IPS-18c (cell line): ENCODE results near the gene CYB5RL.
"Not testable (repeated sequence)": the region's sequence is repeated elsewhere in the genome, so short reads cannot be mapped to it uniquely, and the experiment has no call there.

ENCODE experiments used
- H3K4me3 ChIP-seq: 2 replicates; pipeline ENCODE4 v1.7.0; 2013; ENCODE audit warnings: low read depth, mild to moderate bottlenecking, low read length, moderate library complexity; ENCODE audit not compliant: insufficient read depth
- H3K9me3 ChIP-seq: one replicate; pipeline ENCODE4 v1.6.1; 2013; ENCODE audit warnings: mild to moderate bottlenecking, low read length, moderate library complexity; ENCODE audit not compliant: control insufficient read depth, insufficient read depth

Gene CYB5RL

GRCh38 chr1:54199765-54200518, at the start of gene CYB5RL, which contains the start of gene MRPL37:
Gene CYB5RL (minus strand): TSS chr1:54200030. CDS start chr1:54195616, 4,414 bp downstream.
Gene MRPL37 (plus strand): TSS chr1:54200167. CDS start chr1:54200244, 77 bp downstream.
- H3K9me3 ChIP-seq: no peaks in the 10 kb centered on the region

GRCh38 chr1:54248966-54249365, 49.1 kb upstream of the CYB5RL start:
- Histone ChIP-seq H3K9me3 (no peaks in the 10 kb centered on the region), H3K4me3 (no peak overlapping the region)

More at GRCh38 chr1:54199765-54200518, at the start of gene CYB5RL, which contains the start of gene MRPL37:
- H3K4me3 ChIP-seq: peak within 1 kb of the TSS; percentile 99

GRCh38 chr1:54247863-54248515, 48.2 kb upstream of the CYB5RL start:
- Histone ChIP-seq H3K4me3 (no peak overlapping the region), H3K9me3 (no peaks in the 10 kb centered on the region)

- no peak overlapping the region for H3K4me3 ChIP-seq
- no peaks in the 10 kb centered on the region for H3K9me3 ChIP-seq
Measured at GRCh38 chr1:54246116-54246721, 46.4 kb upstream of the CYB5RL start.

- no peak overlapping the region for H3K4me3 ChIP-seq
- no peaks in the 10 kb centered on the region for H3K9me3 ChIP-seq
Measured at GRCh38 chr1:54245501-54245900, 45.7 kb upstream of the CYB5RL start.

- Histone ChIP-seq H3K9me3 (no peaks in the 10 kb centered on the region), H3K4me3 (no peak overlapping the region)
Measured at GRCh38 chr1:54244655-54245054, 44.8 kb upstream of the CYB5RL start.

- H3K4me3 ChIP-seq: no peak overlapping the region
- no peaks in the 10 kb centered on the region for H3K9me3 ChIP-seq
Measured at GRCh38 chr1:54243022-54243421, 43.2 kb upstream of the CYB5RL start.

GRCh38 chr1:54241364-54241763, 41.5 kb upstream of the CYB5RL start:
- Histone ChIP-seq H3K9me3 (no peaks in the 10 kb centered on the region), H3K4me3 (no peak overlapping the region)

GRCh38 chr1:54240741-54241335, 41.0 kb upstream of the CYB5RL start:
- H3K9me3 ChIP-seq: no peaks in the 10 kb centered on the region

GRCh38 chr1:54239631-54240031, 39.8 kb upstream of the CYB5RL start:
- H3K9me3 ChIP-seq: no peaks in the 10 kb centered on the region
- H3K4me3 ChIP-seq: no peak overlapping the region

More at GRCh38 chr1:54240741-54241335, 41.0 kb upstream of the CYB5RL start:
- H3K4me3 ChIP-seq: no peak overlapping the region

GRCh38 chr1:54239035-54239383, 39.2 kb upstream of the CYB5RL start:
- Histone ChIP-seq H3K9me3 (no peaks in the 10 kb centered on the region), H3K4me3 (no peak overlapping the region)

GRCh38 chr1:54238353-54239034, 38.7 kb upstream of the CYB5RL start:
- no peak overlapping the region for H3K4me3 ChIP-seq
- H3K9me3 ChIP-seq: no peaks in the 10 kb centered on the region

- Histone ChIP-seq H3K4me3 (no peak overlapping the region), H3K9me3 (no peaks in the 10 kb centered on the region)
Measured at GRCh38 chr1:54237586-54237985, 37.8 kb upstream of the CYB5RL start.

GRCh38 chr1:54234284-54234683, 34.5 kb upstream of the CYB5RL start:
- no peaks in the 10 kb centered on the region for H3K9me3 ChIP-seq
- H3K4me3 ChIP-seq: no peak overlapping the region

GRCh38 chr1:54233196-54233595, 33.4 kb upstream of the CYB5RL start:
- not testable (repeated sequence) for H3K9me3 ChIP-seq, H3K4me3 ChIP-seq

GRCh38 chr1:54230507-54231339, 30.9 kb upstream of the CYB5RL start:
- H3K4me3 ChIP-seq: no peak overlapping the region
- H3K9me3 ChIP-seq: no peaks in the 10 kb centered on the region
